IMR-90 (cell line): ENCODE measurements around the gene RAPGEF1. TPM values are rescaled to one million over a fixed set of nuclear protein-coding genes. Genes with fewer than 3 reads are reported as not detected.

ENCODE experiments used
- ATAC-seq: fragments of 200-7000 bp; cut with Tn5 transposase; 2 replicates; pipeline ENCODE4 v1.9.1; 2020; ENCODE audit warnings: low read depth, mild to moderate bottlenecking, moderate library complexity
- BruUV-seq: library from RNA; stranded (reverse); fragments of 400-500 nt; replicated peaks from 2 replicates; lab custom pipeline; 2021; lab: Mats Ljungman, UMichigan
- CTCF ChIA-PET: fragments of 300-600 bp; formaldehyde crosslinking; extraction: SDS; loops from one replicate; lab custom pipeline; 2021; ENCODE audit warnings: antibody characterized with exemption; lab: Yijun Ruan, JAX
- POLR2A ChIA-PET: fragments of 300-600 bp; sonication (Branson Sonifier 250); formaldehyde crosslinking; loops from one replicate; lab custom pipeline; 2022; ENCODE audit warnings: antibody characterized with exemption; ENCODE audit not compliant: unreplicated experiment; lab: Charles Lee
- DNase-seq: peaks from one replicate; pipeline ENCODE4 v3.0.0; 2013
- H2AFZ ChIP-seq: replicated peaks from 2 replicates; pipeline ENCODE3; 2013; ENCODE audit warnings: low read length, mild to moderate bottlenecking; ENCODE audit not compliant: poor library complexity
- H2AK5ac ChIP-seq: 2 replicates; pipeline ENCODE4 v1.6.1; 2013; ENCODE audit warnings: low read depth, low read length, inconsistent platforms
- H2AK9ac ChIP-seq: replicated peaks from 2 replicates; pipeline ENCODE3; 2013; ENCODE audit warnings: mild to moderate bottlenecking, low read depth, low read length, moderate library complexity; ENCODE audit not compliant: poor library complexity
- H2BK120ac ChIP-seq: 2 replicates; pipeline ENCODE4 v1.6.1; 2013; ENCODE audit warnings: low read depth, low read length, inconsistent platforms
- H2BK15ac ChIP-seq: 3 replicates; pipeline ENCODE4 v1.6.1; 2013; ENCODE audit warnings: low read depth, low read length, inconsistent platforms
- H2BK20ac ChIP-seq: 2 replicates; pipeline ENCODE4 v1.6.1; 2013; ENCODE audit warnings: low read depth, mild to moderate bottlenecking, inconsistent platforms, low read length, moderate library complexity
- H2BK5ac ChIP-seq: 2 replicates; pipeline ENCODE4 v1.6.1; 2013; ENCODE audit warnings: mild to moderate bottlenecking, low read depth, low read length, inconsistent platforms; ENCODE audit not compliant: poor library complexity, severe bottlenecking
- H3K14ac ChIP-seq: replicated peaks from 2 replicates; pipeline ENCODE4 v1.6.1; 2013; ENCODE audit warnings: low read depth, low read length, inconsistent platforms
- H3K18ac ChIP-seq: 2 replicates; pipeline ENCODE4 v1.6.1; 2013; ENCODE audit warnings: low read depth, low read length, control low read depth
- H3K23ac ChIP-seq: 2 replicates; pipeline ENCODE4 v1.6.1; 2013; ENCODE audit warnings: low read depth, low read length, inconsistent platforms
- H3K27ac ChIP-seq: 2 replicates; pipeline ENCODE4 v1.5.1; 2013; ENCODE audit warnings: mild to moderate bottlenecking, control low read depth, low read length; ENCODE audit not compliant: insufficient read depth
- H3K27me3 ChIP-seq: 2 replicates; pipeline ENCODE4 v1.6.1; 2013; ENCODE audit warnings: low read length; ENCODE audit not compliant: control insufficient read depth, insufficient read depth
- H3K36me3 ChIP-seq: 2 replicates; pipeline ENCODE4 v1.6.1; 2013; ENCODE audit warnings: low read length, mixed read lengths; ENCODE audit not compliant: control insufficient read depth, insufficient read depth
- H3K4ac ChIP-seq: 2 replicates; pipeline ENCODE4 v1.6.1; 2013; ENCODE audit warnings: low read depth, low read length, inconsistent platforms
- H3K4me1 ChIP-seq: 2 replicates; pipeline ENCODE4 v1.6.1; 2013; ENCODE audit warnings: low read length, mixed read lengths; ENCODE audit not compliant: control insufficient read depth, insufficient read depth
- H3K4me2 ChIP-seq: 2 replicates; pipeline ENCODE4 v1.6.1; 2013; ENCODE audit warnings: low read depth, mild to moderate bottlenecking, control low read depth, low read length, moderate library complexity
- H3K4me3 ChIP-seq: 2 replicates; pipeline ENCODE4 v1.5.1; 2013; ENCODE audit warnings: low read depth, mild to moderate bottlenecking, control low read depth, low read length, moderate library complexity; ENCODE audit not compliant: insufficient read depth
- H3K56ac ChIP-seq: 2 replicates; pipeline ENCODE4 v1.6.1; 2013; ENCODE audit warnings: low read length, inconsistent platforms; ENCODE audit not compliant: insufficient read depth; ENCODE audit errors: extremely low read depth
- H3K79me1 ChIP-seq, 2 experiments: 2 replicates each; pipeline ENCODE4 v1.6.1; 2013; ENCODE audit warnings: low read length in 2 of 2, inconsistent platforms in 1 of 2, low read depth in 1 of 2
- H3K9ac ChIP-seq: 2 replicates; pipeline ENCODE4 v1.6.1; 2013; ENCODE audit warnings: low read depth, low read length, control low read depth
- H3K9me1 ChIP-seq: 2 replicates; pipeline ENCODE4 v1.6.1; 2013; ENCODE audit warnings: low read length, inconsistent platforms; ENCODE audit not compliant: insufficient read depth
- H3K9me3 ChIP-seq: 2 replicates; pipeline ENCODE4 v1.6.1; 2013; ENCODE audit warnings: low read length; ENCODE audit not compliant: control insufficient read depth, insufficient read depth
- H4K20me1 ChIP-seq: 2 replicates; pipeline ENCODE4 v1.6.1; 2013; ENCODE audit warnings: low read length, inconsistent platforms; ENCODE audit not compliant: insufficient read depth
- H4K5ac ChIP-seq: 2 replicates; pipeline ENCODE4 v1.6.1; 2013; ENCODE audit warnings: mild to moderate bottlenecking, low read depth, low read length, control low read depth
- H4K8ac ChIP-seq, 2 experiments: 2 replicates each; pipeline ENCODE4 v1.6.1; 2013; ENCODE audit warnings: low read depth in 2 of 2, low read length in 2 of 2, control low read depth in 1 of 2, inconsistent platforms in 1 of 2
- H4K91ac ChIP-seq: 2 replicates; pipeline ENCODE4 v1.6.1; 2013; ENCODE audit warnings: low read depth, low read length, inconsistent platforms; ENCODE audit not compliant: insufficient read depth
- CEBPB ChIP-seq: IDR thresholded peaks from 2 replicates; pipeline ENCODE4 v1.6.1; 2012; ENCODE audit warnings: low read depth, low read length, improper control_type of control experiment
- POLR2A ChIP-seq: IDR thresholded peaks from 2 replicates; pipeline ENCODE4 v1.6.1; 2012; ENCODE audit warnings: mild to moderate bottlenecking, low read depth, low read length
- RAD21 ChIP-seq: IDR thresholded peaks from 2 replicates; pipeline ENCODE4 v1.6.1; 2012; ENCODE audit warnings: low read length, improper control_type of control experiment
- WGBS, 2 experiments: methylation state at CpG; one replicate each; pipeline versions ENCODE4 v1.1.5 to v1.1.7; 2013; ENCODE audit warnings: missing lambda C conversion rate in 2 of 2; ENCODE audit not compliant: insufficient read length in 1 of 2; ENCODE audit errors: extremely low coverage in 2 of 2; 5-methylcytosine and 5-hydroxymethylcytosine counted together
- dilution Hi-C: fragments of 300-500 bp; cut with HindIII; formaldehyde crosslinking; loops from one replicate; pipeline ENCODE4 v1.14.3; 2018; ENCODE audit warnings: low sequenced_read_pairs; ENCODE audit not compliant: unreplicated experiment
- in situ Hi-C: fragments of 300-500 bp; cut with MboI; formaldehyde crosslinking; loops from 3 replicates; pipeline ENCODE4 v1.14.3; 2019; ENCODE audit warnings: low sequenced_read_pairs, inconsistent platforms, mixed read lengths
- intact Hi-C: fragments of 100-400 bp; cut with micrococcal nuclease; formaldehyde crosslinking; loops from 2 replicates; pipeline ENCODE4 v1.10.0; 2022
- polyA plus RNA-seq, 3 experiments: library from polyadenylated mRNA; depleted of rRNA; stranded (reverse); fragments of >200 nt; gene quantifications; 2 replicates each; pipeline ENCODE4 v1.2.3, GENCODE V29; 2012; ENCODE audit warnings: low replicate concordance in 1 of 3
- total RNA-seq: library from RNA; depleted of rRNA; stranded (reverse); fragments of >200 nt; gene quantifications from 2 replicates; pipeline ENCODE4 v1.2.3, GENCODE V29; 2012

RAPGEF1 gene
- total and polyA plus RNA-seq, 2 of the 4 experiments (the other 2 are of a cell fraction) = 13.1 to 22.3 TPM

DNA sequence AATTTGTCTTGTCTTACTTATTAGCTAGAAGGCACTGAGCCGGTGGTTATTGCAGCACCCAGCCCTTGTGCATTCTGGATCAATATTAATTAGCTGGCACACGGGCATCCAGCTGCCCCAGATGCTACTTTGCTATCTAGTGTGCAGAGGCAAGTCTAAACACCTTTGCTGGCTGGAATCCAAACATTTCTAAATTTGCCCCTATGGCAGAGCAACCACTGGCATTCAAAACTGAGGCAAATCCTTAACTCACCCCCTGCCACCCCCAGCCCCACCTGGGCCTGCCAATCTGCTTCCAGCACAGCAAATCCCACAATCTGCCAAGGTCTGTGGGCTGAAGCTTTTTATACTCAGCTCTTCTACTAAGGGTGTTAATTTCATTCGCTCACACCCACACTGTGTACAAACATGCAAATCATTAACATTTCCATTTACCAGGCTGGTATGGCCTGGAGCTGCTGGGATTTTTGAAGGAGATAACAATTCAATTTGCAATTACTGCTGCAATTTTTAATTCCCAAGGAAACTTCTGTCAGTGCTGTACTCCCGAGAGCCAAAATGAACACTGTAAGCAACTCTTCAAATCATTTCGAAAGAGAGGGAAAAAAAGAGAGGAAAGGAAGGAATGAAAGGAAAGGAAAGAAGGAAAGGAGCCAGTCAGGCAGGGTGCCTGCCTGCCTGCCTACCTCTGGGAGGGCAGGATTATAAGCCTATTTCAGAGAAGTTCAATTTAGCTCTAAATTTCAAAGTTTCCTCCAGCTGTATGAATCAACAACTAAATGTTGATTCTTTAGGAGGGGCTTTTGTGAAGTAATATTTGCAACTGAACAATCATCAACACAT, 35.5 kb downstream of the RAPGEF1 start:
- Histone ChIP-seq H3K9me1 (peaks cover 27% of the 10 kb centered on the region), H3K4me2 (no peak overlapping the region), H3K18ac (no peak overlapping the region), H3K4me3 (no peak overlapping the region), H2AK5ac (no peak overlapping the region), H3K36me3 (no peaks in the 10 kb centered on the region), H3K4me1 (peaks cover 6% of the 10 kb centered on the region), H4K8ac (no peak overlapping the region), H2BK5ac (no peak overlapping the region), H3K9me3 (no peaks in the 10 kb centered on the region), H4K5ac (no peak overlapping the region), H4K20me1 (peaks cover 42% of the 10 kb centered on the region), H3K4ac (no peak overlapping the region), H3K56ac (no peak overlapping the region), H2AK9ac (no peak overlapping the region), H3K27ac (no peak overlapping the region), H2AFZ (no peak overlapping the region), H2BK120ac (no peak overlapping the region), H3K79me1 (peaks cover 48 to 85% of the 10 kb centered on the region in 2 experiments), H2BK15ac (no peak overlapping the region), H2BK20ac (no peak overlapping the region), H3K9ac (no peak overlapping the region), H4K91ac (no peak overlapping the region), H3K27me3 (no peaks in the 10 kb centered on the region), H3K23ac (no peak overlapping the region), H3K14ac (no peak overlapping the region)
- in situ Hi-C loops = no loop called here
- dilution Hi-C loops = no loop called here
- no TSS peak for BruUV-seq
- ChIA-PET POLR2A (interaction anchor here (0.5 kb wide), 1 partner anchor 103 kb away, joined by 5 read pairs; no protein-coding TSS in a partner anchor), CTCF (interaction anchor here (1.1 kb wide), 1 partner anchor 13 kb away, joined by 4 read pairs; no protein-coding TSS in a partner anchor)
- ATAC-seq (no peak), DNase-seq (no peak)
- TF ChIP-seq POLR2A (no peak), CEBPB (no peak), RAD21 (no peak)
- WGBS, 2 experiments = 92% methylated on average over 2 of the region's 5 CpGs; no CpG with 5 or more reads in 1 of the 2 experiments
- intact Hi-C loops = no loop called here
